Measurements from ENCODE around the gene DENND6B.
"Not testable (repeated sequence)": the region's sequence is repeated elsewhere in the genome, so short reads cannot be mapped to it uniquely, and the experiment has no call there.

The DENND6B gene

GRCh38 chr22:50338042-50338573 lies 11.3 kb upstream of the DENND6B start:
- DNase-seq: no peak

- DNase-seq: no peak
These were observed 10.6 kb upstream of the DENND6B start for GRCh38 chr22:50337262-50338041.

GRCh38 chr22:50334433-50334832 lies 7.6 kb upstream of the DENND6B start:
- not testable (repeated sequence) for DNase-seq

DNA sequence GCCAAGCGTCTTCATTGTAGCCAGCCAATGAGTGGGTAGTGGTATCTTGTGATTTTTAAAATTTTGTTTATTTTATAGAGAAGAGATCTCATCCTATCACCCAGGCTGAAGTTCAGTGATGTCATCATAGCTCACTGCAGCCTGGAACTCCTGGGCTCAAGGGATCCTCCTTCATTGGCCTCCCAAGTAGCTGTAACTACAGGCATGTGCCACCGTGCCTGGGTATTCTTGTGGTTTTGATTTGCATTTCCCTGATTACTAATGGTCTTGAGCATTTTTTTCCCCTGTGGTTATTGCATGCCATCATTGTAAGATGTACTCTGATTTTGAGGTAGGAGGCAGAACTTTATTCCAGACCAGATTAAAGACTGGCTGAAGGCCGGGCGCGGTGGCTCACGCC lies 2.4 kb upstream of the DENND6B start:
- DNase-seq: no peak

DNA sequence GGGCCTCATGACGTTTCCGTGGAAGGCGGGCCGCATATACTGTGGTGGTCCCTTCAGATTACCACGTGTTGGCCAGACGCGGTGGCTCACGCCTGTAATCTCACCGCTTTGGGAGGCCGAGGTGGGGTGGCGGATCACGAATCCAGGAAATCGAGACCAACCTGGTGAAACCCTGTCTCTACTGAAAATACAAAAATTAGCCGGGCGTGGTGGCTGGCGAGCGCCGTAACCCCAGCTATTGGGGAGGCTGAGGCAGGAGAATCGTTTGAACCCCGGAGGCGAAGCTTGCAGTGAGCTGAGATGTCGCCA lies 853 bp upstream of the DENND6B start:
- DNase-seq: no peak

GRCh38 chr22:50326225-50326955 lies 422 bp downstream of the DENND6B start:
- DNase-seq: no peak

DNA sequence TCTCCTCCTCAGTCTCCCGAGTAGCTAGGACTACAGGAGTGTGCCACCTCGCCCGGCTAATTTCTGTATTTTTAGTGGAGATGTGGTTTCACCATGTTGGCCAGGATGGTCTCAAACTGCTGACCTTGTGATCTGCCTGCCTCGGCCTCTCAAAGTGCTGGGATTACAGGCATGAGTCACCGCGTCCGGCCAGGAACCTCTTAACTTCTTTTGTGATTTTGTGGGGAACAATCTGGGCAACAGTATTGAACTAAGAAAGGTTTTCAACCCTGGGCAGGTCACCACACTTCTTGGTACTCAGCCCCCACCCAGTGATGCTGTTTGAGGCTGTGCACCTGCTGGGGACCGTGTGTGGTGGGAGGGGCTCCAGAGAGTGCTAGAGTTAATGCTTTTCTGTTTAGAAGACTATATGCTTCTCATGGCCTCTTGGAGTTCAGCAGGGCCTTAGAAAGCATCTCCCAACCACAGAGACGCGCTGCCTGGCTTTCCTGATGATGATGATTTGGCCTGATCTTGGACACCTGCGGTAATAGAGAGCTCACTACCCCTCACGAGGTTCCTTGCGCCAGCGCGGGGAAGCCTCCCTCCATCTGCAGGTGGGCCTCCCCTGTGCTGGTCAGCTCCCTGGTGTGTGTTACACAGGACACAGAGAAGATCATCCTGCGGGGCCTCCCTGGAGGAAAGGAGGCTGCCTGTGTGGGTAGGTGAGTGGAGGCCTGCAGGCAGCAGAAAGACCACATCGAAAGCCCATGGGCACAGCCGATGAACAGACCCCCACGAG lies 1.2 kb downstream of the DENND6B start:
- DNase-seq: no peak

GRCh38 chr22:50323900-50324299 lies 2.9 kb downstream of the DENND6B start:
- no peak for DNase-seq

- not testable (repeated sequence) for DNase-seq
These were observed 4.3 kb downstream of the DENND6B start for GRCh38 chr22:50322382-50323104.

DNA sequence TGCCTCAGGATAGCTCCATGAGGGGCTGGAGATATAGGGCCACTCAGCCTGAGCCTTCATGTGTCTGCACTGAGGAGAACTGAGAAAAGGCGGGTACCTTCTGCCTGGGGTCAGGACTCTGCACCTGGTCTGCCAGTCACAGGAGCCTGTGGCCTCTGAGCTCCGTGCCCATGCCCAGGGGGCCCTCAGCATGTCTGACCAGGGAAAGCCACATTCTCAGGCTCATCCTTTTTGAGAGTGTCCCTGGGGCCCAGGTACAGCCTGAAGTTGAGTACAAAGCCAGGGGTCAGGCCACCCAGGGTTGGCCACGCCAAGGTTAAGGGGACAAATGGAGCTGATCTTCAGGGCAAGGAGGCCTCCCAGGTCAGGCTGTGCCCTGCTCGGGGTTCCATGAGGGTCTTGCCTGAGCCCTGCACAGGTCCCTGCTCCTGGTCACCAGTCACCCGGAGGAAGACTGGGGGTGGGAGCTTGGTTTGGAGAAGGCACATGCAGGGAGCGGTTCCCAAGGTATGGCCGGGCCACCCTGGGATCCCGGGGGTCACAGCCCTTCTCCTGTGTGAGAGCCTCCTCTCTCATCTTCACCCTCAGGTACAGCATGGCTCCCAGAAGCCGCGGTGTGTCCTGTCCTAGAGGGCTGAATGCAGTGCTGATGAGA lies 6.0 kb downstream of the DENND6B start:
- no peak for DNase-seq

DNA sequence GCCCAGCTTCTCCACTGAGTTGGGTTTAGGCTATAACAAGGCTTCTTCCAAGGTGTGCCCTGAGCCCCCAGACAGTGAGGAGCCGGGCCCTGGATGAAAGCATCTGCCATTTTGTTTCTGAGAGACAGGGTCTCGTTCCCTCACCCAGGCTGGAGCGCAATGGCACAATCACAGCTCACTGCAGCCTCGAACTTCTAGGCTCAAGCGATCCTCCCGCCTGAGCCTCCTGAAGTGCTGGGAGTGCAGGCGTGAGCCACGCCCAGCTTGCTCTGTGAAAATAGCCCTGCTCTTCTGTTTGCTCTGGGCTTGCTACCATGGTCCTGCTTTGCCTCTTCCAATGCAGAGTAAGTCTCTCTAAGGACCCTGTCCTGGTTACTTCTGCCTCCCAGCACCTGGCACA lies 6.7 kb downstream of the DENND6B start:
- no peak for DNase-seq

DNA sequence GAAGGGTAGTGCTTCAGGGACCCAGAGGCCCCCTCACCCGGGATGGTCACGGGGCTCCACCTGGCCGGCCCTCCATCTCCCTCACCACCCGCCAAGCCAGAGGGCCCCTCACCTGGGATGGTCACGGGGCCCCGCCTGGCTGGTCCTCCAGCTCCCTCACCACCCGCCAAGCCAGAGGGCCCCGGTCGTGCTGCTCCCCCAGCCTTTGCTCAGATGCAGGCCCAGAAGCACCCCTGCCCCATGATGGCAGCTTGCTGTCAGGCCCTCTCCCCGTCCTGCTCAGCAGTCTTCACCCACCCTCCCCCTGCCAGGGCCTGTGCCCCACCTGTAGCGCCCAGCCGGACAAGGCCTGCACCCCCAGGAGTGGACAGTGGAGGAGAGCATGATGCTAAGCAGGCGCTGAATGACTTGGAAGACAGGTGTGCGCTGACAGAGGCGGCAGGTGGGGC lies 7.3 kb downstream of the DENND6B start:
- DNase-seq: no peak

DNA sequence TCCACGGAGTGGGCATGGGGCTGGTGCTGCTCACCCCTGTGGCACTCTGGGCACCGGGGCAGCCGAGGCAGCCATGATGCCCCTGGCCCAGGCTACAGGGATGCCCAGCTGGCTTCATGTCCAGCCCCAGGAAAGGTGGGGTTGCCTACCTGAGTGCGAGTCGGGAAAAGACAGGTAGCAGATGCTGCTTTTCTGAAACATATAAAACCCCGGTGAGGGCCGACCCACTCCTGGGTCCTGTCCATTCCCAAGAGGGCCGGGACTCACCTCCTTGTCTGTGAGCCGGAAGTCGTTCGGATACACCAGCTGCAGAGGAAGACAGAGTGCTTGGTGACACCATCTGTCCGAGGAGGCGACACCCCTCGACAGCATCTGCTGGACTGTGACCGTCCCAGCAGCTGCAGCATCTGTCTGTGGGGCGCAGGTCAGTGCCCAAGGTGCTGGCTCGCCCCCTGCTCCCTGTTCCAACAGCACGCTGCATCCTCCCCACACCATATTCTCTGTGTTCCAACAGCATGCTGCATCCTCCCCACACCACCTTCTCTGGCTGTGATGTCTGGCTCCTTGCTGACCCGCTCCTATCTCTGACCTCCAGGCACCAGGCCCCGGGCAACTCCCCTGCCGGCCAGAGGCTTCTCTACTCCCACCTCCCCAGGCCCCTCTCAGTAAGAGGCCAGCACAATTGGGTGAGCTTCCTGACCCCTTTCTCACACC lies 8.0 kb downstream of the DENND6B start:
- no peak for DNase-seq

DNA sequence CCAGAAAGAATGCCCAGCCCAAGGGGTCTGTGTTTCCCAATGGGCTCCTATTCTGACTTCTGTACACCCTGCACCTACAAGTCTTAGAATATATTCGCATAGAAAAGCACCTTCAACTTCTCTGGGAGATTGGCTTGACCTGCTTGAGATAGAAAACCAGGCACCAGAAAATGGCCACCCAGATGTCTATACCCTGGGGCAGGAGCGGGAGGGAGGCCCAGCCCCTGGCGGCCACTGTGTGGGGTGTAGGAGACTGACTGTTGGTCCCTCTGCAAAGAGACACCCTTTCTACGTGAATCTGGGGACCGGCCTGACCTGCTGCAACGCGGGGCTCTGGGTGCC lies 8.5 kb downstream of the DENND6B start:
- no peak for DNase-seq

- no peak for DNase-seq
These were observed 9.1 kb downstream of the DENND6B start for GRCh38 chr22:50317674-50318073.

- DNase-seq: no peak
These were observed 9.6 kb downstream of the DENND6B start for GRCh38 chr22:50317178-50317577.

DNA sequence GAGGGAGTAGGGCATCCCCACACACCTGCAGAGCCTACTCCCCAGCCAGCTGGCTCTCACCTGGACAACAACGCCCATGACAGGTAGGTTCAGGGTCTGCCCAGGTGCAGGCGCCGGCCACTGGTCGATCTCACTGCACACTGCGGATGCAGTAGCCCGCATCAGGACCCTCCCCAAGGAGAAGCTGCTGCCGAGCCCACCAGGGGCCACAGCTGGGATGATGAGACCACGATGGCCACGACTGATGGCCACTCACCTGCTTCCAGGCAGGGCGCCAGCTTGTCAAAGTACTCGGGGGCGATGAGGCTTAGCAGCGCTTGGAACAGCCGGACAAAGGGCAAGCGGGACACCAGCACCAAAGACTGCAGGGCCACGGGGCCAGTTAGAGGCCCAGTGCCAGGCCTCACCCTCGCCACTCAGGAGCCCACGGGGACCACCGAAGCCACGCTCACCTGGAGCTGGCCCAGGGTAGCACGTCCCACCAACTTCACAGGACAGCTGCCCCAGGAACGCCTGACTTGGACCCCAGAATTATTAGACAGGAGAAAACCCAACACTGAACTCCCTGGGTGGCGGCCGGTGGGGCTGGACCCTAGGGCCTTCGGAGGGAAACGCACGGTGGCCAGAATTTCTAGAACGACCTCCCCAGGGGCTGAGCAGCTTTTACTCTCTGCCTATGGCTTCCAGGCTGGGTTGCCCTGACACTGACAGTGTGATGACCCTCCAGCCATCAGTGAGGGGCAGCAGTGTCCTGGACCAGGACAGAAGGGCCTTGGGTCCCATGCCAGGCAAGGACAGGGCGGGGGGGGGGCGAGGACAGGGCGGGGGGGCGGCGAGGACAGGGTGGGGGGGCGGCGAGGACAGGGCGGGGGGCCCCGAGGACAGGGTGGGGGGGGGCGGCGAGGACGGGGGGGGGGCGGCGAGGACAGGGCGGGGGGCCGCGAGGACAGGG lies 10.4 kb downstream of the DENND6B start:
- no peak for DNase-seq

GRCh38 chr22:50315289-50316113 lies 11.3 kb downstream of the DENND6B start:
- no peak for DNase-seq

- DNase-seq: peak; percentile 86
These were observed 12.1 kb downstream of the DENND6B start for GRCh38 chr22:50314455-50315288.
